Loucy (cell line): Measurements from ENCODE around the gene CAMK2A.

Experiments
- CTCF ChIP-seq: fragments of 200-600 bp; sonication (generic); conservative IDR thresholded peaks from 2 replicates; pipeline ENCODE4 v1.5.1; 2014; ENCODE audit warnings: mild to moderate bottlenecking, antibody characterized with exemption, low read length
- EZH2phosphoT487 ChIP-seq: fragments of 200-600 bp; IDR thresholded peaks from 2 replicates; pipeline ENCODE4 v1.6.1; 2018; ENCODE audit warnings: antibody characterized with exemption, mild to moderate bottlenecking, moderate library complexity, borderline replicate concordance

DNA sequence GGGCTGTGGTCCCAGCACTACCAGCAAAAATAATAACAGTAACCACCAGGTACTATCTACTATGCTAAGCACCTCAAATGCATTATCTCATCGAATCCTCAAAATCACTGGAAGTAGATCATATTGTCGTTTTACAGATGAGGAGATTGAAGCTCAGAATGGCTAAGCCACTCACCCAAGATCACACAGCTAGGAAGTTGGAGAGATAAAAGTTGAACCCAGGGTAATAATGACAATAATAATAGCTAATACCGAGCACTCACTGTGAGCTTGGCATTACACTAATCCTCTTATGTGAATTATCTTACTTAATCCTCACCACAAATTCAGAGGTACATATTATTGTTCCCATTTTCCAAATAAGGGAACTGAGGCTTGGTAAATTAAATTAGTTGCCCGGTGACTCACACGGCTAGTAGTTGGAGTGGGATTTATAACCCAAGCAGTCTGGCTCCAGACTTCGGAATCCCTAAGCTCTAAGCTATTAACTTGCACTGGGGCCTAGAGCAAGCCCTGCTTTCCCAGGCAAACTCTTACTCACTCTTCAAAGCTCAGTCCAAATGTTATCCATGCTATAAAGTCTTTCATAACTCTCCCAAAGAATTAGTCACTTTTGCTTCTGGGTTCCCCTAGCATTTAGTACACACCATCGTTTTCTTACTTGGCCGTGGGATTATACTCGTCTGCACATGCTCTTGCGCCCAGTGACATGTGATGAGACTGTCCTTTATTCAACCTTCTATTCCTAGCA lies 9.3 kb upstream of the CAMK2A start:
- TF ChIP-seq CTCF (no peak), EZH2phosphoT487 (no peak)
